OCI-LY7 (cell line): ENCODE results near the gene RUFY3. TPM values are rescaled to one million over a fixed set of nuclear protein-coding genes. Genes with fewer than 3 reads are reported as not detected.
A peak's percentile ranks its signal among the peaks of the same experiment; 100 is the strongest.

ENCODE experiments used
- BruUV-seq: library from RNA; stranded (reverse); fragments of 400-500 nt; replicated peaks from 2 replicates; lab custom pipeline; 2021; lab: Mats Ljungman, UMichigan
- CTCF ChIA-PET: fragments of 300-600 bp; sonication (Branson Sonifier 250); formaldehyde crosslinking; loops from one replicate; lab custom pipeline; 2022; ENCODE audit warnings: antibody characterized with exemption; ENCODE audit not compliant: unreplicated experiment; lab: Charles Lee
- POLR2A ChIA-PET: fragments of 300-600 bp; sonication (Branson Sonifier 250); formaldehyde crosslinking; loops from one replicate; lab custom pipeline; 2022; ENCODE audit warnings: antibody characterized with exemption; lab: Charles Lee
- DNase-seq: peaks from one replicate; pipeline ENCODE4 v3.0.0-alpha.2; 2015; ENCODE audit warnings: low spot score
- H2AFZ ChIP-seq: fragments of 200-600 bp; sonication (generic), shearing (Covaris generic); 2 replicates; pipeline ENCODE4 v1.6.1; 2014; ENCODE audit warnings: mild to moderate bottlenecking, antibody characterized with exemption, low read length, moderate library complexity
- H3K27ac ChIP-seq: fragments of 200-600 bp; sonication (generic); 2 replicates; pipeline ENCODE4 v1.5.1; 2014; ENCODE audit warnings: mixed run types, low read depth, mild to moderate bottlenecking, moderate library complexity, low read length, inconsistent platforms; ENCODE audit not compliant: poor library complexity, severe bottlenecking
- H3K36me3 ChIP-seq: fragments of 200-600 bp; sonication (generic); 2 replicates; pipeline ENCODE4 v1.6.1; 2014; ENCODE audit warnings: mild to moderate bottlenecking, antibody characterized with exemption, low read length, moderate library complexity, mixed read lengths; ENCODE audit not compliant: insufficient read depth
- H3K4me1 ChIP-seq: fragments of 200-600 bp; sonication (generic); 2 replicates; pipeline ENCODE4 v1.5.1; 2014; ENCODE audit warnings: mild to moderate bottlenecking, low read length; ENCODE audit not compliant: insufficient read depth, poor library complexity, severe bottlenecking
- H3K4me2 ChIP-seq: fragments of 200-600 bp; sonication (generic); 2 replicates; pipeline ENCODE4 v1.6.1; 2014; ENCODE audit warnings: mild to moderate bottlenecking, low read length
- H3K4me3 ChIP-seq: fragments of 200-600 bp; sonication (generic); 2 replicates; pipeline ENCODE4 v1.5.1; 2014; ENCODE audit warnings: mild to moderate bottlenecking, low read depth, low read length; ENCODE audit not compliant: poor library complexity, severe bottlenecking
- H3K79me2 ChIP-seq: fragments of 200-600 bp; sonication (generic); 2 replicates; pipeline ENCODE4 v1.6.1; 2016; ENCODE audit warnings: low read depth, mild to moderate bottlenecking, low read length, moderate library complexity, mixed read lengths; ENCODE audit not compliant: insufficient read depth
- H3K9me2 ChIP-seq: fragments of 200-600 bp; sonication (generic); 2 replicates; pipeline ENCODE4 v1.6.1; 2016; ENCODE audit warnings: mild to moderate bottlenecking, low read length, mixed read lengths; ENCODE audit not compliant: insufficient read depth
- H3K9me3 ChIP-seq: fragments of 200-600 bp; sonication (generic); 2 replicates; pipeline ENCODE4 v1.6.1; 2014; ENCODE audit warnings: mild to moderate bottlenecking, mixed run types, low read length, mixed read lengths
- H4K20me1 ChIP-seq: fragments of 200-600 bp; sonication (generic); 2 replicates; pipeline ENCODE4 v1.6.1; 2014; ENCODE audit warnings: mild to moderate bottlenecking, antibody characterized with exemption, low read length, moderate library complexity, mixed read lengths; ENCODE audit not compliant: insufficient read depth
- CTCF ChIP-seq: fragments of 200-600 bp; sonication (generic); conservative IDR thresholded peaks from 2 replicates; pipeline ENCODE4 v1.5.1; 2014; ENCODE audit warnings: mild to moderate bottlenecking, antibody characterized with exemption, low read length, moderate library complexity, mixed read lengths
- EZH2phosphoT487 ChIP-seq: fragments of 200-600 bp; sonication (generic); IDR thresholded peaks from 2 replicates; pipeline ENCODE4 v1.6.1; 2018; ENCODE audit warnings: low read depth, borderline replicate concordance, mild to moderate bottlenecking, mixed run types, antibody characterized with exemption, low read length, moderate library complexity, mixed read lengths
- intact Hi-C: fragments of 100-400 bp; cut with micrococcal nuclease; formaldehyde crosslinking; loops from one replicate; pipeline ENCODE4 v1.10.0; 2022; ENCODE audit not compliant: unreplicated experiment
- total RNA-seq, 2 experiments: library from RNA; depleted of rRNA in 1 of 2; stranded (reverse); fragments of >200 nt in 1 of 2; shearing (Covaris generic) in 1 of 2; gene quantifications; 2 replicates each; pipeline ENCODE4 v1.2.3, GENCODE V29; 2014 to 2022

RUFY3 gene
- total RNA-seq, 2 experiments from 2014 or later: 36.4 to 52.2 TPM

DNA sequence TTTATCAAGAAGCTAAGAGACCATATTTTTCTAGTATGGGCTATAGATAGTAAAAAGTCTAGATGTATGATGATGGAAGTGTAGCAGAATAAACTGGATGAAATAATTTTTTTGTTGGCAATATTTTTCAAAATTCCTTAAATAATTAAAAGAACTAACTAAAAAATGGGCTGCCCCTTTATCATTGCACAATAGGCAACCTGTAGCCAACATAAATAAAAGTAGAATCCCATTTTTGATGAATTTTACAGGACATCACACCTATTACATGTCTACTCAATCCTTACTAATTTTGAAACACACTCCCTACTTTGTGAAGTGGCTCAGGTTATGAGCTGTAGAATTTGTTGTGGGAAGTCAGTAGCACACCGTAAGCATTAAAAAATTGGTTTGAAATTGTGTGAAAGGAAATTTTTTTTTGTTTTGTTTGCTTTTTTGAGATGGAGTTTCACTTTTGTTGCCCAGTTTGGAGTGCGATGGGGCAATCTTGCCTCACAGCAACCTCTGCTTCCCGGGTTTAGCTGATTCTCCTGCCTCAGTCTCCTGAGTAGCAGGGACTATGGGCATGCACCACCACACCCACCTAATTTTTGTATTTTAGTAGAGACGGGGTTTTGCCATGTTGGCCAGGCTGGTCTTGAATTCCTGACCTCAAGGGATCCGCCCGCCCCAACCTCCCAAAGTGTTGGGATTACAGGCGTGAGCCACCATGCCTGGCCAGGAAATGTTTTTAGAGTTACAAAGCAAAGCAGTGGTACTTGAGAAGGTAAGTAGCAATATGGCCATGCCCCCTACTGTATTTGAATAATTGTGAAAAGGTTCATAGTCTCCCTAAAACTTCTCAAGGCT is 8.9 kb upstream of the RUFY3 start:
- no peak for DNase-seq
- peaks cover 17% of the 10 kb centered on the region; the same call in 1 of the 2 replicates for H3K79me2 ChIP-seq
- H4K20me1 ChIP-seq: no peaks in the 10 kb centered on the region
- peak overlapping the region; percentile 74 for H3K4me2 ChIP-seq
- H3K9me2 ChIP-seq: no peaks in the 10 kb centered on the region
- peak overlapping the region; percentile 45 for H3K4me3 ChIP-seq
- intact Hi-C loops: no loop called here
- BruUV-seq: no TSS peak
- TF ChIP-seq EZH2phosphoT487 (no peak), CTCF (no peak)
- no peaks in the 10 kb centered on the region for H3K9me3 ChIP-seq
- ChIA-PET POLR2A (interaction anchor here (0.6 to 2.0 kb wide), 7 partner anchors 12 to 47 kb away, joined by 3 to 10 read pairs (median 4); no protein-coding TSS in a partner anchor), CTCF (interaction anchor here (0.6 kb wide), 2 partner anchors 47 to 159 kb away, joined by 3 read pairs; no protein-coding TSS in a partner anchor)
- peak overlapping the region; percentile 40 for H3K27ac ChIP-seq
- H2AFZ ChIP-seq: peak overlapping the region; percentile 68; the same call in 1 of the 2 replicates
- peaks cover 56% of the 10 kb centered on the region for H3K4me1 ChIP-seq
- no peaks in the 10 kb centered on the region for H3K36me3 ChIP-seq

DNA sequence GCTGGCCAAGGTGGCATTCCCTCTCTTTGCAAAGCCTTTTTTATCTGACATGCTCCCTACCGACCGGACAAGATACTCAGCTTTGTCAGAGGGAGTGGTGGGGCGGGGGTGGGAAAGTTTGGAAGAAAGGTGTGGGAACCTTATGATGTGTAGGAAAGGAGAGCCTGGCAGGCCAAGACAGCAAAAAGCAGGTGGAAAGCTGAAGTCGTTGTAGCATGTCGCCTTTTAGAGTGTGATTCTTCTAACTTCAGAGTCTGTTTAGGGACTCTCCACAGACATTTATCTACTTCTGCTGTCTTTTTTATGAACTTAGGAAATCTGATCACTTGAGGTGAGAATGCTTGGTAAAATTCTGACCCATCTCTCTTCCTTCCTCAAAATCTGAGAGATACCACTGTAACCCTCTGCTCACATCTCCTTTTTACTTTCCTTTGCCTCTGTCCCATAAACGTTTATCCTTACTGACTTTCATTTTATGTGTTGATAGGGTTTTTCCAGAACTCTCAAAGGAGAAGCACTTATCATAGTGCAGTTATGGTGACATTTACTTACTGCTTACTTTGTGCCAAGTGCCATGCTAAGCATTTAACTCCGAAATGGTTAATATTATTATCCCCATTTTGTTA is 8.2 kb upstream of the RUFY3 start:
- POLR2A ChIA-PET: interaction anchor here (1.1 to 2.0 kb wide), 3 partner anchors 21 to 26 kb away, joined by 4 to 10 read pairs (median 5); no protein-coding TSS in a partner anchor
- DNase-seq: peak; percentile 44
- Histone ChIP-seq H4K20me1 (no peaks in the 10 kb centered on the region), H2AFZ (peak overlapping the region; percentile 68; the same call in 1 of the 2 replicates), H3K4me3 (peak overlapping the region; percentile 45), H3K27ac (peak overlapping the region; percentile 40), H3K36me3 (no peaks in the 10 kb centered on the region), H3K9me3 (no peaks in the 10 kb centered on the region), H3K4me1 (peaks cover 56% of the 10 kb centered on the region), H3K4me2 (peak overlapping the region; percentile 74), H3K9me2 (no peaks in the 10 kb centered on the region), H3K79me2 (peaks cover 12% of the 10 kb centered on the region; the same call in 1 of the 2 replicates)
- CTCF ChIA-PET: interaction anchor here (0.6 kb wide), 2 partner anchors 46 to 158 kb away, joined by 3 read pairs; no protein-coding TSS in a partner anchor
- BruUV-seq: no TSS peak
- intact Hi-C loops: loop anchor here (2.0 kb wide), 1 partner anchor 21 kb away; no protein-coding TSS in a partner anchor
- no peak for TF ChIP-seq CTCF
- TF ChIP-seq EZH2phosphoT487: no peak
